ENCODE data around the gene JPH4. TPM values are rescaled to one million over a fixed set of nuclear protein-coding genes. Genes with fewer than 3 reads are reported as not detected.
A peak's percentile ranks its signal among the peaks of the same experiment; 100 is the strongest.

The JPH4 gene
- total RNA-seq, 1 experiment from 2014 or later: 6.8 TPM

GRCh38 chr14:23520899-23521533 lies 57.6 kb downstream of the JPH4 start:
- Histone ChIP-seq H2AK5ac (ENCODE audit: insufficient read length, low read length) (no peak overlapping the region), H2AFZ (ENCODE audit: low read length) (no peak overlapping the region), H3K9me3 (ENCODE audit: control insufficient read depth, low read depth, low read length) (no peaks in the 10 kb centered on the region), H3K14ac (ENCODE audit: insufficient read depth, low read length) (no peak overlapping the region), H4K20me1 (ENCODE audit: control insufficient read depth, insufficient read depth, insufficient read length) (no peaks in the 10 kb centered on the region), H2BK12ac (ENCODE audit: insufficient read length, low read depth, low read length) (no peak overlapping the region), H4K5ac (ENCODE audit: insufficient read length, low read depth, low read length) (no peak overlapping the region), H3K27ac (ENCODE audit: insufficient read length, low read depth, low read length) (no peak overlapping the region), H2BK20ac (ENCODE audit: low read depth, low read length, poor library complexity, severe bottlenecking) (no peak overlapping the region), H4K8ac (replicated peaks; ENCODE audit: insufficient read length, low read depth, low read length) (no peak overlapping the region), H3K79me1 (ENCODE audit: insufficient read depth, low read depth, low read length, poor library complexity, severe bottlenecking) (no peaks in the 10 kb centered on the region), H3K4me2 (ENCODE audit: insufficient read depth, insufficient read length, low read length) (no peak overlapping the region), H2BK15ac (ENCODE audit: low read depth, low read length) (no peak overlapping the region), H3K23ac (ENCODE audit: insufficient read length, low read depth, low read length) (no peak overlapping the region), H3K4ac (ENCODE audit: low read depth, low read length) (no peak overlapping the region), H3K9ac (ENCODE audit: extremely low read depth, insufficient read length, low read length) (no peak overlapping the region), H3K79me2 (ENCODE audit: insufficient read depth, low read length) (no peaks in the 10 kb centered on the region), H3K18ac (ENCODE audit: insufficient read length, low read depth, low read length) (no peak overlapping the region), H2BK120ac (ENCODE audit: low read depth, low read length, poor library complexity, severe bottlenecking) (no peak overlapping the region), H4K91ac (ENCODE audit: insufficient read length, low read depth, low read length) (no peak overlapping the region), H3T11ph (ENCODE audit: low read length) (no peak overlapping the region), H3K27me3 (ENCODE audit: insufficient read depth, low read length) (no peaks in the 10 kb centered on the region; the same call in 1 of the 2 replicates), H2BK5ac (ENCODE audit: insufficient read length, low read length) (no peak overlapping the region), H3K56ac (ENCODE audit: insufficient read length, low read depth, low read length) (no peak overlapping the region), H3K23me2 (ENCODE audit: insufficient read length, low read depth, low read length, poor library complexity, severe bottlenecking) (no peaks in the 10 kb centered on the region), H3K4me1 (ENCODE audit: insufficient read depth, low read length) (peaks cover 15% of the 10 kb centered on the region; the same call in 1 of the 2 replicates)
- DNase-seq: no peak
- peaks cover 50 to 55% of the 10 kb centered on the region in 2 experiments for H3K4me1 Mint-ChIP-seq
- TF ChIP-seq CTCF (conservative IDR thresholded peaks at IDR 0.05): no peak
- H3K27me3 Mint-ChIP-seq (ENCODE audit: low read depth): peaks cover 10% of the 10 kb centered on the region
- WGBS (ENCODE audit: extremely low coverage, insufficient read length, low lambda C conversion rate): no CpG with 5 or more reads among the region's 14 CpGs
- H3K9me3 Mint-ChIP-seq: no peaks in the 10 kb centered on the region
- peak overlapping the region; percentile 21 to 67 (median 50); a peak in 4 of 7 replicates for H3K27ac Mint-ChIP-seq
- no peak overlapping the region for H3K4me3 Mint-ChIP-seq
- H3K36me3 Mint-ChIP-seq (ENCODE audit: insufficient read depth in 1 of 3, low read depth in 3 of 3): peaks cover 26 to 35% (median 27%) of the 10 kb centered on the region in 3 experiments

Measured in H9 (cell line).